CD4-positive, CD25-positive, alpha-beta regulatory T cell (primary cell): ENCODE results near the gene EPHA2. TPM values are rescaled to one million over a fixed set of nuclear protein-coding genes. Genes with fewer than 3 reads are reported as not detected.

Experiments
- ATAC-seq, 2 donors: fragments of 150-1000 bp; cut with Tn5 transposase; one replicate each; pipeline ENCODE4 v1.10.0; 2021; ENCODE audit warnings: low read depth in 2 of 2, moderate number of reproducible peaks in 2 of 2, moderate library complexity in 1 of 2
- DNase-seq, 3 donors: peaks; one replicate each; pipeline versions ENCODE4 v3.0.0 to v3.0.0-alpha.2; 2012 to 2022; ENCODE audit warnings: mixed read lengths in 1 of 3
- H3K27ac ChIP-seq: one replicate; pipeline ENCODE4 v1.7.0; 2013; ENCODE audit warnings: mild to moderate bottlenecking, low read length; ENCODE audit not compliant: insufficient read depth, poor library complexity, severe bottlenecking
- H3K27me3 ChIP-seq: one replicate; pipeline ENCODE4 v1.7.0; 2013; ENCODE audit warnings: low read length; ENCODE audit not compliant: control insufficient read depth, insufficient read depth
- H3K36me3 ChIP-seq: one replicate; pipeline ENCODE4 v1.7.0; 2013; ENCODE audit warnings: mild to moderate bottlenecking, low read length, moderate library complexity; ENCODE audit not compliant: control insufficient read depth, insufficient read depth
- H3K4me1 ChIP-seq: 2 replicates; pipeline ENCODE4 v1.7.0; 2013; ENCODE audit warnings: mild to moderate bottlenecking, low read length; ENCODE audit not compliant: insufficient read depth, control insufficient read depth, poor library complexity, severe bottlenecking
- H3K4me3 ChIP-seq: one replicate; pipeline ENCODE4 v1.7.0; 2013; ENCODE audit warnings: low read depth, mild to moderate bottlenecking, low read length, moderate library complexity
- H3K9me3 ChIP-seq, 2 experiments: 1 replicate in 1 of 2; 2 replicates in 1 of 2; pipeline ENCODE4 v1.7.0; 2013; ENCODE audit warnings: low read length in 2 of 2, mild to moderate bottlenecking in 1 of 2, moderate library complexity in 1 of 2; ENCODE audit not compliant: control insufficient read depth in 2 of 2
- H3K27ac Mint-ChIP-seq, 3 donors: one replicate each; pipeline ENCODE4 v1.8.0; 2020 to 2022; ENCODE audit warnings: mild to moderate bottlenecking in 3 of 3, mixed read lengths in 3 of 3, moderate library complexity in 2 of 3
- H3K27me3 Mint-ChIP-seq: one replicate; pipeline ENCODE4 v1.8.0; 2022; ENCODE audit warnings: mild to moderate bottlenecking, mixed read lengths
- H3K36me3 Mint-ChIP-seq: one replicate; pipeline ENCODE4 v1.8.0; 2020; ENCODE audit warnings: mixed read lengths
- H3K4me1 Mint-ChIP-seq, 4 donors: one replicate each; pipeline ENCODE4 v1.8.0; 2020 to 2022; ENCODE audit warnings: mixed read lengths in 4 of 4, mild to moderate bottlenecking in 1 of 4
- H3K4me3 Mint-ChIP-seq, 4 donors: one replicate each; pipeline ENCODE4 v1.8.0; 2020 to 2022; ENCODE audit warnings: mild to moderate bottlenecking in 4 of 4, mixed read lengths in 4 of 4, moderate library complexity in 3 of 4
- H3K9me3 Mint-ChIP-seq, 7 donors: one replicate each; pipeline ENCODE4 v1.8.0; 2020 to 2022; ENCODE audit warnings: mixed read lengths in 7 of 7, mild to moderate bottlenecking in 3 of 7, moderate library complexity in 2 of 7
- polyA plus RNA-seq, 4 donors: library from polyadenylated mRNA; unstranded; fragments of 300-500 nt; fragmentation: Illumina TruSeq; gene quantifications; one replicate each; pipeline ENCODE4 v1.2.3, GENCODE V29; 2021
- total RNA-seq: library from RNA; stranded (reverse); gene quantifications from one replicate; pipeline ENCODE4 v1.2.3, GENCODE V29; 2022

Gene EPHA2
- total and polyA plus RNA-seq, 5 donors from 2014 or later, result not detected

GRCh38 chr1:16148329-16149092, 7.4 kb downstream of the EPHA2 start:
- H3K9me3 ChIP-seq, result no peaks in the 10 kb centered on the region
- H3K4me1 Mint-ChIP-seq, result peaks cover 0 to 2% (median 0%) of the 10 kb centered on the region in 4 donors

GRCh38 chr1:16147156-16147926, 8.5 kb downstream of the EPHA2 start:
- ATAC-seq, result no peak
- Mint-ChIP-seq H3K36me3 (no peaks in the 10 kb centered on the region), H3K9me3 (no peaks in the 10 kb centered on the region), H3K4me1 (no peaks in the 10 kb centered on the region), H3K27me3 (peaks cover 12% of the 10 kb centered on the region), H3K4me3 (no peak overlapping the region), H3K27ac (no peak overlapping the region)
- no peaks in the 10 kb centered on the region for H3K9me3 ChIP-seq
- no peaks in the 10 kb centered on the region for H3K27me3 ChIP-seq
- no peak for DNase-seq
- H3K36me3 ChIP-seq, result no peaks in the 10 kb centered on the region
- no peak overlapping the region for H3K4me3 ChIP-seq
- H3K27ac ChIP-seq, result no peak overlapping the region
- H3K4me1 ChIP-seq, result no peaks in the 10 kb centered on the region

More at GRCh38 chr1:16148329-16149092, 7.4 kb downstream of the EPHA2 start:
- H3K36me3 Mint-ChIP-seq, result no peaks in the 10 kb centered on the region
- no peak overlapping the region for H3K27ac ChIP-seq
- no peak for DNase-seq
- peaks cover 3% of the 10 kb centered on the region for H3K27me3 ChIP-seq
- H3K27me3 Mint-ChIP-seq, result peaks cover 12% of the 10 kb centered on the region
- no peak overlapping the region for H3K4me3 ChIP-seq
- no peaks in the 10 kb centered on the region for H3K36me3 ChIP-seq
- no peak overlapping the region for H3K4me3 Mint-ChIP-seq
- no peaks in the 10 kb centered on the region for H3K4me1 ChIP-seq
- H3K9me3 Mint-ChIP-seq, result no peaks in the 10 kb centered on the region
- no peak for ATAC-seq
- H3K27ac Mint-ChIP-seq, result no peak overlapping the region

- no peak overlapping the region for H3K27ac ChIP-seq
- H3K27me3 ChIP-seq, result no peaks in the 10 kb centered on the region
- Mint-ChIP-seq H3K4me1 (no peaks in the 10 kb centered on the region), H3K36me3 (no peaks in the 10 kb centered on the region), H3K27ac (no peak overlapping the region), H3K27me3 (peaks cover 6% of the 10 kb centered on the region), H3K4me3 (no peak overlapping the region), H3K9me3 (no peaks in the 10 kb centered on the region)
- ATAC-seq (no peak), DNase-seq (no peak)
- no peaks in the 10 kb centered on the region for H3K36me3 ChIP-seq
- no peak overlapping the region for H3K4me3 ChIP-seq
- no peaks in the 10 kb centered on the region for H3K9me3 ChIP-seq
- H3K4me1 ChIP-seq, result no peaks in the 10 kb centered on the region
Measured at GRCh38 chr1:16146279-16147155, 9.4 kb downstream of the EPHA2 start.

GRCh38 chr1:16145662-16146278, 10.1 kb downstream of the EPHA2 start:
- H3K4me1 Mint-ChIP-seq, result no peaks in the 10 kb centered on the region
- H3K9me3 Mint-ChIP-seq, result no peaks in the 10 kb centered on the region
- H3K36me3 ChIP-seq, result no peaks in the 10 kb centered on the region
- H3K4me3 Mint-ChIP-seq, result no peak overlapping the region
- no peaks in the 10 kb centered on the region for H3K27me3 ChIP-seq
- ATAC-seq (no peak), DNase-seq (no peak)
- H3K36me3 Mint-ChIP-seq, result no peaks in the 10 kb centered on the region
- no peak overlapping the region for H3K27ac Mint-ChIP-seq
- no peaks in the 10 kb centered on the region for H3K4me1 ChIP-seq
- H3K4me3 ChIP-seq, result no peak overlapping the region
- no peaks in the 10 kb centered on the region for H3K9me3 ChIP-seq
- H3K27me3 Mint-ChIP-seq, result peaks cover 6% of the 10 kb centered on the region
- H3K27ac ChIP-seq, result no peak overlapping the region

GRCh38 chr1:16145030-16145661, 10.7 kb downstream of the EPHA2 start:
- no peaks in the 10 kb centered on the region for H3K9me3 Mint-ChIP-seq
- Histone ChIP-seq H3K4me3 (no peak overlapping the region), H3K4me1 (no peaks in the 10 kb centered on the region), H3K27ac (no peak overlapping the region), H3K36me3 (no peaks in the 10 kb centered on the region), H3K9me3 (no peaks in the 10 kb centered on the region), H3K27me3 (no peaks in the 10 kb centered on the region)
- DNase-seq, result no peak
- H3K27ac Mint-ChIP-seq, result no peak overlapping the region
- H3K4me1 Mint-ChIP-seq, result no peaks in the 10 kb centered on the region
- ATAC-seq, result no peak
- H3K36me3 Mint-ChIP-seq, result no peaks in the 10 kb centered on the region
- H3K27me3 Mint-ChIP-seq, result peaks cover 6% of the 10 kb centered on the region
- no peak overlapping the region for H3K4me3 Mint-ChIP-seq

- DNase-seq, result no peak
- no peaks in the 10 kb centered on the region for H3K4me1 Mint-ChIP-seq
- no peak overlapping the region for H3K27ac Mint-ChIP-seq
- peaks cover 6% of the 10 kb centered on the region for H3K27me3 Mint-ChIP-seq
- Histone ChIP-seq H3K9me3 (no peaks in the 10 kb centered on the region), H3K36me3 (no peaks in the 10 kb centered on the region), H3K4me1 (no peaks in the 10 kb centered on the region), H3K4me3 (no peak overlapping the region), H3K27me3 (no peaks in the 10 kb centered on the region), H3K27ac (no peak overlapping the region)
- no peak overlapping the region for H3K4me3 Mint-ChIP-seq
- no peak for ATAC-seq
- H3K36me3 Mint-ChIP-seq, result no peaks in the 10 kb centered on the region
- no peaks in the 10 kb centered on the region for H3K9me3 Mint-ChIP-seq
Measured at GRCh38 chr1:16144325-16145029, 11.4 kb downstream of the EPHA2 start.
